GM18861 (cell line): ENCODE measurements around the gene TMEM256.

Experiments
- ATAC-seq: cut with Tn5 transposase; IDR thresholded peaks from one replicate; pipeline ENCODE4 v1.9.1; 2021; ENCODE audit not compliant: unreplicated experiment

TMEM256 gene

DNA sequence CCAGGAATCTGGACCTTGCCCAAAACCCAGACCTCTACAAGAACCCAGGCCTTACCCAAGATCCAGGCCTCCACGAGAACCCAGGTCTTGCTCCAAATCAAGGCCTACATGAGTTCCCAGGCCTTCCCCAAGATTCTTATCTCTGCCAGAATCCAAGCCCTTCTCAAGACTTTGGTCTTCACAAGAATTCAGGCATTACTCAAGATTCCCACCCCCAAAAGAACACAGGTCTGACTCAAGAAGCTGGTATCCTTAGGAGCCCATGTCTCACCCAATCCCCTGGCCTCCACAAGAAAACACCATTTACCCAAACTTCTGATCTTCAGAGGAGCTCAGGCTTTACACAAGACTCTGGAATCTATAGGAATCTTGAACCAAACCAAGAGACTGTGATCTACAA is 27.3 kb upstream of the TMEM256 start:
- no peak for ATAC-seq

DNA sequence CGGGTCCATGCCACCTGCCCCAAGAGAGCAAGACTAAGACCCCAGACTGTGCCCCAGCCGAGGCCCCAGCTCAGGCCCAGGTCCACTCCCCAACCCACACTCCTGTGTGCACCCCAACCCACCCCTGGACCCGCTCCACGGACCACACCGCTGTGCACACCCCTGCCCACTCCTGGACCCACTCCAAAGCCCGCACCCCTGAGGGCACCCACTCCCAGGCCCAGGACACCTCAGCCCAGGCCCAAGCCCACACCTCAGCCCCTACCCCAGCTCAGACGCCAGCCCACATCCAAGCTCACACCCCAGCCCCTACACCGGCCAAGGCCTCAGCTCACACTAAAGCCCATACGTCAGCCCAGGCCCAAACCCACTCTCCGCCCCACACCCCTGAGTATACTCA is 25.8 kb upstream of the TMEM256 start:
- no peak for ATAC-seq

DNA sequence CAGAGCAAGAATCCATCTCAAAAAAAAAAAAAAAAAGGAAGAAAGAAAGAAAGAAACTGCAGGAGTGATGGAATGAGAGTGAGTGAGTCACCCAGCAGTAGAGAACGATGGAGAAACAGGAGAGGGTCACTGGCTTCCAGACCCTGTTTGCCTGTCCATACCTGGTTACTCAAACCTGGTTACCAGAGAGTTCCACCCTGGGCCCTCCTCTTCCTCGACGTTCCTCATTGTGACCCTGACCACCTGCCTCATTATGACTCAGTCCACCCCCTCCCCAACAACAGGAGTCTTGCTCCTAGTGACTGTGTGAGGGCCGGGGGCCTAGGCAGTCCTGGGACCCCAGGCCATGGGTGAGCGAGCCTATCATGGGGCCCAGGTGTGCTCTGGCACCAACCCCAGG is 24.7 kb upstream of the TMEM256 start, which contains the start of gene SPEM3:
SPEM3 (plus strand) TSS at position 301 of the 400 bp plus-strand sequence; CDS start at position 347, 46 bp downstream.
- no peak for ATAC-seq

DNA sequence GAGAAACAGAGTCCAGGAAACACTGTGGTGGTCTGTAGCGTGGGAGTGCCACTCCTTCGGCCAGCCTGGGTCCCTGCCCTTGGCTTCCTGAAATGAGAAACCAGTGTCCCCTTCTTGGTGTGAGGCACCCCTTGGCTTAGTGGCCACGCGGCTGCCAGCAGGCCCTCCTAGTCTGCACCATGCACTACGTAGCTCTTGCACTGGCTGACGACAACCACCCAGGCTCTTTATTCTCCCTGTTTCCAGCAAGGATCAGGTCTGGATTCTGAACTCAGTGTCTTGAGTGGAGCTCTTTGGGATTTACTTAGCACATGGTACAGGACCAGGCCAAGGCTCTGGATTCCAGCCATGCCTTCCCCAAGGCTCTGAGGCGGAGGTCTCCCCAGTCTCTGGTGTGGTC is 23.7 kb upstream of the TMEM256 start:
- ATAC-seq, result no peak

DNA sequence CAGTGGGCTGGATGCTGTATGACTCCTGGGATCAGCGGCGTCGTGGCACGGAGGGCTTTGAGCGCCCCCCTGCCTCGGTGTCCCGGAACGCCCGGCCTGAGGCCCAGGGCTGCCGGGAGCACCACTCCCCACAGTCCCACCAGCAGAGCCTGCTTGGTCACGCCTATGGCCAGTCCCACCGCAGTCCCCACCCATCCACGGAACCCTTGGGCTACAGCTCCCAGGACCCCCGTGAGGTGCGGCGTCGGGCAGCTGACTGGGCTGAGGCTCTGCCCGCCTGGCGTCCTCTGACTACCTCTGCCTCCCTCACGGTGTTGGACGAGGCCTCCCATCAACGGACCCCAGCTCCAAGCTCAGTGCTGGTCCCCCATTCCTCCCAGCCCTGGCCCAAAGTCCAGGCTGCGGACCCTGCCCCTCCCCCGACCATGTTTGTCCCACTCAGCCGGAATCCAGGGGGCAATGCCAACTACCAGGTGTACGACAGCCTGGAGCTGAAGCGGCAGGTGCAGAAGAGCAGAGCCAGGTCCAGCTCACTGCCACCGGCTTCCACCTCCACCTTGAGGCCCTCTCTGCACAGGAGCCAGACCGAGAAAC is 23.1 kb upstream of the TMEM256 start:
- no peak for ATAC-seq

DNA sequence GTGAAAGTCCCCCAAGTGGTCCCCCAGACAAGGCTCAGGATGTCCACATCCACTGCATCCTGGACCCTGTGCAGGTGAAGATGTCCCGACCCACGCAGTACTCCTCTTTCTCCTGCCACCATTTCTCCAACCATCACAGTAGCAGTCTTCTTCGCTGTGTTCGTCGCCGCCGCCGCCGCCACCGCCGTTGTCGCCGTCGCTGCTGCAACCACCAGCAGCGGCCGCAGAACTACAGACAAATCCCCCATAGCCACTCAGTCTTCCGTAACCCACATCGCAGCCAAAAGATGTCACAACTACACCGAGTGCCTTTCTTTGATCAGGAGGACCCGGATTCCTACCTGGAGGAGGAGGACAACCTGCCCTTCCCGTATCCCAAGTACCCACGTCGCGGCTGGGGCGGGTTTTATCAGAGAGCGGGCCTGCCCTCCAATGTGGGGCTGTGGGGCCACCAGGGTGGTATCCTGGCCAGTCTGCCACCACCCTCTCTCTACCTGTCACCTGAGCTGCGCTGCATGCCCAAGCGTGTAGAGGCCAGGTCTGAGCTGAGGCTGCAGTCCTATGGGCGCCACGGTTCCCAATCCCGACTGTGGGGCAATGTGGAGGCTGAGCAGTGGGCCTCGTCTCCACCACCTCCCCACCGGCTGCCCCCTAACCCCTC is 22.4 kb upstream of the TMEM256 start:
- no peak for ATAC-seq

DNA sequence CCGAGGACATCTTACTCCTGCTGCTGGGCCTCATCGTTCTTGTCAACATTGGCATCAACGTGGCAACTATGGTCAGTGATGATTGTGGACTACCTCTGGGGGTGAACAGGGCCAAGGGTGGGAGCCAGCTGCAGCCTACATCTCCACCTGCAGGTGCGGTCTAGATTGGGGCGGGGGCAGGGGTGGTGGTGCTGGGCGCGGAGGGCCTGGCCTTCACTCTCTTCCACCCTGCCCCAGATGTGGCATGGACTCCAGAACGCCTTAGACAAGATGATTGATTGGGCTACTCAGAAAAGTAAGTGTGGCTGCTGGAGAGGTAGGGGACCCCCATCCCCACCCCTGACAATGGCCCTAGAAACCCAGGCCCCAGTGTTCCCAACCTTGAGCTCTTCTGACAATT is 21.9 kb upstream of the TMEM256 start:
- no peak for ATAC-seq

DNA sequence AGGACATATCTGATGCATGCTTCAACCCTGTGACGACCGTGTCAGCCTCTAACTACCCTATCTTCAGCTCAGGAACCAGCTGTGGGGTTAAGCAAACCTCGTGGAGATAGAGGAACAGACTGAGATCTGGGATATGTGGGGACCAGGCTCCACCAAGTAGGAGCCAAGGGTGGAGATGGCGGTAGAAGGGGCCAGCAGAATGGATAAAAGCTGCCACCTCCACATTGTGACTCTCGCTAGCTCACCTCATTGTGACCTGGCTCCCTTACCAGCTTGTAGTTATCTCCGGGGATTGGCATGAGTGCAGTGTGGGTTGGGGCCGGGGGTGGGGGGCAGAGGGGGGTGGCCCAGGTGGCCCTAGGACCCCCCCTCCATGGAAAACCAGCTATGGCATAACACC is 21.4 kb upstream of the TMEM256 start, which contains the start of gene SPEM2:
SPEM2 (plus strand) TSS at position 301 of the 400 bp plus-strand sequence; CDS start at position 374, 73 bp downstream.
- ATAC-seq, result no peak

DNA sequence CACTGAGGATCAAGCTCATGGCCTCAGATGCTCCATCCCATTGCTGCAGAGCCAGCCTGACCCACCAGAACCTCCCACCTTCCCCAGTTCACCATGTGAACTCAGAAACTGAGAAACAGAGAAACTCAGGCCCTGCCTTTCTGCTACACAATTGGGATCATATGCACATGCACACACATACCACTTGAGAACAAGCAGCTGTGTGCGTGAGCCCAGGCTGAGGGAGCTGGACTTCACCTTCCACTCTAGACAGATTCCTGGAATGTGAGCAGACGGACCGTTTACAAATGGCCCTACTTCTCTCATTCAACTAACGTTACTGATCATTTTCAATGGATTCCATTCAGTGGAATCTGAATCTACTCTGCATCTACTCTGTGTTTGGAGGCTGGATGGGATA is 19.8 kb upstream of the TMEM256 start:
- no peak for ATAC-seq

DNA sequence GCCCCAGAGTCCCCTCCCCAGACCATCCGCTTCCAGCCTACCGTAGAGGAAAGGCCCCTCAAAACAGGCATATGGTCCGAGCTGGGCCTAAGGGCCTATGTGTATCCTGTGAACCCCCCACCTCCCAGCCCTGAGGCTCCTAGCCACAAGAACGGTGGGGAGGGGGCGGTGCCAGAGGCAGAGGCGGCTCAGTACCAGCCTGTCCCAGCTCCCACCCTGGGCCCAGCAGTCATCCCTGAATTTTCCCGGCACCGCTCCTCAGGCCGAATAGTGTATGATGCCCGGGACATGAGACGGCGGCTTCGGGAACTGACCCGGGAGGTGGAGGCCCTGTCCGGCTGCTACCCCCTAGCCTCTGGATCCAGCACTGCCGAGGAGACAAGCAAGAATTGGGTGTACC is 17.3 kb upstream of the TMEM256 start:
- no peak for ATAC-seq

DNA sequence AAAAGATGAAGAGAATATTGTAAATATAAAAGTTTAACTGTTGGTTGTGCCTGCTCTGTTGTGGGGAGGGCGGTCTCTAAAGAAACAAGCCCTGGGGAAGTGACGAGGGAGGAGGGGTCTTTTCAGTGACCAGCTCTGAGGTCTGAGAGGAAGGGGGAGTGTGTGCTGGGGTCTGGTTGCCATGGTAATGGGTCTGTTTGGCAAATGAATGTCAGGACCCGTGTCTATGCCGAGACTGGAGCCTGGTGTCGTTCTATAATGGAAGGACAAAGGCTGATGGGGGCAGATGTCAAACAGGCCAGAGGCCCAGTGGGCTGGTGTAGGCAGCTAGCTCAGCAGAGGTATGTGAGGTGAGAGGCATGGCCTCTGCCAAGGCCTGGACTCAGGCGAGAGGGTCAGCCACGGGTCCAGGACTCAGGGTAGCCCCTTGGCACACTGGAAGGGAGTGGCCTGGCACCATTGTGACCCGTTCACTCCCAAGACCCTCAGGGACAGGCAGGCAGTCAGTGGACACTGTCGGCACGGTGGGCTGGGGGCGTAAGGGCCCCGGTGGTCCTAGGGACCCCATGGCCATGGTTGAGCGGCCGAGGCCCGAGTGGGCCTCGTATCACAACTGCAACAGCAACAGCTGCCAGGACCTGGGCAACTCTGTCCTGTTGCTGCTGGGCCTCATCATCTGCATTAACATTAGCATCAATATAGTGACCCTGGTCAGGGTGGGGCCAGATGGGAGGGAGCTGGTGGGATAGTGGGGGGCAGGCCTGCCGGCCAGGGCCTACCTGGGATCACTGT is 16.1 kb upstream of the TMEM256 start, which contains the start of gene SPEM1:
SPEM1 (plus strand) TSS at position 506 of the 792 bp plus-strand sequence; CDS start at position 567, 61 bp downstream.
- ATAC-seq, result no peak

DNA sequence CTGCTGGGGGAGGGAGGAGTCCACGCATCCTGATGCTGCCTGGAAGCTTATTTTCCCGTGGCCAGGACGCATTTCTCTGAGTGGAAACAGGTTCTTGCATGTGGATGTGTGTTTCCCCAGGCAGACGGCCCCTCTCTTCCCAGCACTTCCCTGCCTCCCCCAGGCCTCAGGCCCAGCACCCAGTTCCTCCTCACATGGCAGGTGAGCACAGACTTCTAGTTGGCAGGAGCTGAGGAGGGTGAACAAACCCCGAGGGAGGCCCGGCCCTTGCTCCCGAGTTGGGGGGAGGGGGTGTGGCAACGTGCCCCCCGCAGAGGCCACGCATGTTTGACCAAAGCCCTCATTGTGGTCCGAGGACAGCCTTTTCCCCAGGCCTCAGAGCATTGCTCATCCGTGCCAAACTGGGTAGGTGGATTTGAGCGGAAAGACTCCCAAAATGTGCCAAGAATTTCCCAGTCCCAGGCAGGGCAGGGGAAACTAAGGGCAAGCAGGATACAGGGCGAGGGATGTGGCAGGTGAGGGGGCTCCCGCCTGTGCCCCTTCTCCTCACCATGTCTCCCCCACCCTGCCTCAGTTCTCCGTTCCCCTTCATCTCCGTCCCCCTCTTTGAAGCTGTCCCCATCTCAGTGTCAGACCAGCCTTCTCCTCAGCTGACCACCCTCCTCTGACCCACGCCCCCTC is 14.7 kb upstream of the TMEM256 start:
- ATAC-seq, result no peak

DNA sequence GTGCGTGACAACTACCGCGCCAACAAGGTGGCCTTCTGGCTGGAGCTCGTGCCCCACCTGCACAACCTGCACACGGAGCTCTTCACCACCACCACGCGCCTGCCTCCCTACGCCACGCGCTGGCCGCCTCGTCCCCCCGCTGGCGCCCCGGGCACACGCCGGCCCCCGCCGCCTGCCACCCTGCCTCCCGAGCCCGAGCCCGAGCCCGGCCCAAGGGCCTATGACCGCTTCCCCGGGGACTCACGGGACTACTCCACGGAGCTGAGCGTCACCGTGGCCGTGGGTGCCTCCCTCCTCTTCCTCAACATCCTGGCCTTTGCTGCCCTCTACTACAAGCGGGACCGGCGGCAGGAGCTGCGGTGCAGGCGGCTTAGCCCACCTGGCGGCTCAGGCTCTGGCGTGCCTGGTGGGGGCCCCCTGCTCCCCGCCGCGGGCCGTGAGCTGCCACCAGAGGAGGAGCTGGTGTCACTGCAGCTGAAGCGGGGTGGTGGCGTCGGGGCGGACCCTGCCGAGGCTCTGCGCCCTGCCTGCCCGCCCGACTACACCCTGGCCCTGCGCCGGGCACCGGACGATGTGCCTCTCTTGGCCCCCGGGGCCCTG is 13.3 kb upstream of the TMEM256 start:
- ATAC-seq, result no peak

DNA sequence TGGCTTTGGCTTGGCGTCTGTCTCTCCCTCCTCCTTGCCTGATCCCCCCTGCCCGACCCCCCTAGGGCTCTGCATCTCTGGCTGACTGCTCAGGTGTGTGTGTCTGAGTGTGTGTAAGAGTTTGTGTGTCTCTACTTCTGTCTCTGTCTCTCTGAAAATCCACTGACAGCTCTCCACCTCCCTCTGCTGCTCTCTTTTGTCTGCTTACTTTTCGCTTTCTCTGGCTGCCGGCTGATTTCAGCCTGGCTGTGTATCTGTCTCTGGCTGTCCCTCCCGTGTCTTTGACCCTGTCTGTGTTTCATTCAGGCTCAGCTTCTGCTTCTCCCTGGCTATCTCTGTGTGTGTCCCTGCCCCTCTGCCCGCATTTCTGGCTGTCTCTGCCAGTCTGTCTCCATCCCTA is 12.4 kb upstream of the TMEM256 start:
- ATAC-seq, result no peak

DNA sequence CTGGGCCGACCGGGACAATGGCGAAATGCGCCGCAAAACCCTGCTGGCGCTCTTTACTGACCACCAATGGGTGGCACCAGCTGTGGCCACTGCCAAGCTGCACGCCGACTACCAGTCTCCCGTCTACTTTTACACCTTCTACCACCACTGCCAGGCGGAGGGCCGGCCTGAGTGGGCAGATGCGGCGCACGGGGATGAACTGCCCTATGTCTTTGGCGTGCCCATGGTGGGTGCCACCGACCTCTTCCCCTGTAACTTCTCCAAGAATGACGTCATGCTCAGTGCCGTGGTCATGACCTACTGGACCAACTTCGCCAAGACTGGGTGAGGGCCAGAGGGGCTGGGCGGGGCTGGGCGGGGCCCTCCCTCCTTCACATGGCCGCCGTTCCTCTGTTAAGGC is 11.9 kb upstream of the TMEM256 start:
- no peak for ATAC-seq

DNA sequence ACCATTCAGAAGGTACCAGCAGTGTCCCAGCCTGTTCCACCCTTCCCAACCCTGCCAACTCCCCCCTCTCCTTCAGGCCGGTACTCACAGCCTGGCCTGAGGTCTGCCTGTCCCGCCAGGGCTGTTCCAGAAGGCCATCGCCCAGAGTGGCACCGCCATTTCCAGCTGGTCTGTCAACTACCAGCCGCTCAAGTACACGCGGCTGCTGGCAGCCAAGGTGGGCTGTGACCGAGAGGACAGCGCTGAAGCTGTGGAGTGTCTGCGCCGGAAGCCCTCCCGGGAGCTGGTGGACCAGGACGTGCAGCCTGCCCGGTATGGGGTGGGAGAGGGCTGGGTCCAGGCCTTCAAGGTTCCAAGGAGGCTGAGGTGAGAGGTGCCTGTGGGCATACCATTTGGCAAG is 10.9 kb upstream of the TMEM256 start:
- no peak for ATAC-seq

DNA sequence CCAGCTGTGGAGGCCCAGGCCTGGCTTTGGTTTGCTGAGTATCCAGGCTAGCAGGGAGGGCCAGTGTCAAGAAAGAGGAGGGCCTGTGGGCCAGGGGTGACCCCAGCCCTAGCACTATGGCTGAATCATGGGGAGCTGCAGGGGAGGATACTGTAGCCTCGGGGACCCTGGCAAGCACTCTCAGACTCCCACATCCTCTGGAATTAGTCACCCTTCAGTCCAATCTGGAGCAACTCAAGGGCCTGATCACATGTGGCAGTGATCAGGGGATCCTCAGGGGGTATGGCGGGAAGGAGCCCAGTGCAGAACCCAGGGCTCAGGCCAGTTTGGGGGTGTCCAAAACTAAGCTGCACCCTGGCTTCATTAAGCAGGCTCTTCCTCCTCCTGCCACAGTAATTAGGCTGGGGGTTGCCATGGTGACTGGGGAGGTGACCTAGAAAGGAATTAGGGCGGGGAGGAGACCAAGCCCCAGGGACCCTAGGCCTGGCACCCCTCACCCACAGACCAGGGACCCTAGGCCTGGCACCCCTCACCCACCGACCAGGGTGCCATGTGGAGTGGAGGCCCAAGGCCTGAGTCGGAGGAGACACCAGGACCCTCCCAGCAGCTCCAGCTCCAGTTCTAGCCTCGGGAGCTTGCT is 9.6 kb upstream of the TMEM256 start:
- ATAC-seq, result no peak

DNA sequence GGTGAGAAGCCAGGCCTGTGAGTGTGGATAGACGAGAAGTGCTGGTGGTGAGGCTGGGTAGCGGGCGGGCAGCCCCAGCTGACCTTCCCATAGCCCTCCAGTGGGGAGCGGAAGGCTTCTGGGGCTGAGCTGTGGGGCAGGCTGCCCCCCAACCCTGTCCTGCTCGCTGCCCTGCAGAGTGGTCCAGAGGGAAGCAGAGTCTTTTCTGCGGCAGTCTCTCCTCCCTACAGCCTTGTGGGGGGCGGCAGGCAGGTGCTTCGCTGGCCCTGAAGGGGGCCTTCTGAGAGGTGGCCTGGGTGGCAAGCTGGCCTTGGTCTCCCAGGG is 7.5 kb upstream of the TMEM256 start:
- ATAC-seq, result no peak

DNA sequence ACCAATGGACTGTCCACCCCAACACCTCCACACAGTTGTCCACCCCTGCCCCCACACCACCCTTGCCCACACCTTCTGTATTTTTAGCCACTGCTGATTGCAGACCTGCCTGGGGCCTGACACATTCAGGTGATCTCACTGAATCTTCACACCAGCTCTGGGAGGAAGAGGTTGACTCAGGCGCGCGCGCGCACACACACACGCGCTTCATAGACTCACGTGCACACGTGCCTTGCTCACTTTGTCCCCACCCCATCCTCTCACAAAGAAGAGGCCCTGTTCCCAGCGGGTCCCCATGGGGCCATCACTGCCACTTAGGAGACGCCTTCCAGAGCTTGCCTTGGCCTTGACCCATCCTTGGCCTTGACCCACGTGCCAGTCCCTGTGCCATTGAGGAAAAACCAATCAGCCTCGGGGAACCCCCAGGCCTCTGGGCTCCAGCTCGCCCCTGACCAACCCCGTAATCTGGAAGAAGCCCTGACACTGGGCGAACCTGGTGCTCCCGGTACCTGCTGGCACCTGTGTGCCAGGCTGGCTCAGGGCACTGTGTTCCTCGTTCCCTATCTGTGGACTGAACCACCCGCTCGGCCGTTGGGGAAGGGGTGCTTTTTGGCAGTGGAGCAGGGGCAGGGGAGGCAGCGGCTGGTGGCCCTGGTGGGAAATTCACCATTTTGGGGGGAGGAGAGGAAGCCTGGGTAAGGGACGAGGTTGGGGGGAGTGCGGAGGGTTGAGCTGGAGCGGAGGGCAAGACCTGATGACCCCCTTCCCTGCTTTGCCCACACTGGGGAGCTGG is 6.9 kb upstream of the TMEM256 start:
- no peak for ATAC-seq

DNA sequence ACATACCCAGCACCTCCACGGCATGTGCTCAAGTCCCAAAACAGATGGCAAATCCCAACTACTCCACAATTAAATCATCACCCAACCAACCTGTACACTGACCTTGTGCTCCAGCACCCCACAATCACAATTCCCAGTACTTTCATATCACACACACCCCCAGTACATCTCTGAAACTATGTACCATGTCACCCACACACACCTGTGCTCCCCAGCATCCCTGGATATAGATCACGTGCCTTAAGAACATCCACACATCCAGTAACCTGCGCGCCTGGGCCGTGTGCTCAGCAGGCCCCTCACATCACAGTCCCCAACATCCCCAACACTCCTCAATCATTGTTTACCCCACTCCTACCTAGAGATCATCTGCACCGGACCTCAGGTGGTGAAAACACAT is 5.8 kb upstream of the TMEM256 start:
- ATAC-seq, result no peak
